Liver (tissue), 9 donors: ENCODE measurements around the gene ADAM8. TPM values are rescaled to one million over a fixed set of nuclear protein-coding genes. Genes with fewer than 3 reads are reported as not detected.

Experiments used
- DNase-seq: peaks from one replicate; pipeline ENCODE4 v3.0.0-alpha.2; 2017; ENCODE audit warnings: low spot score
- H3K27ac ChIP-seq, 2 donors: one replicate each; pipeline ENCODE4 v1.7.0; 2013; ENCODE audit warnings: inconsistent platforms in 2 of 2, low read length in 2 of 2, control low read depth in 1 of 2, low read depth in 1 of 2, mild to moderate bottlenecking in 1 of 2
- H3K27me3 ChIP-seq, 4 donors: one replicate each; pipeline versions ENCODE4 v1.6.1 to v1.7.0; 2013; ENCODE audit warnings: low read length in 3 of 4, inconsistent platforms in 1 of 4, mild to moderate bottlenecking in 1 of 4, moderate library complexity in 1 of 4; ENCODE audit not compliant: control insufficient read depth in 4 of 4, insufficient read depth in 4 of 4
- H3K36me3 ChIP-seq, 4 donors: one replicate each; pipeline versions ENCODE4 v1.6.1 to v1.7.0; 2013; ENCODE audit warnings: low read length in 3 of 4, mild to moderate bottlenecking in 3 of 4, low read depth in 1 of 4, moderate library complexity in 1 of 4; ENCODE audit not compliant: control insufficient read depth in 4 of 4, insufficient read depth in 3 of 4
- H3K4me1 ChIP-seq, 4 donors: one replicate each; pipeline versions ENCODE4 v1.6.1 to v1.7.0; 2013; ENCODE audit warnings: low read length in 3 of 4, mild to moderate bottlenecking in 3 of 4, moderate library complexity in 1 of 4; ENCODE audit not compliant: control insufficient read depth in 4 of 4, insufficient read depth in 4 of 4
- H3K4me3 ChIP-seq, 3 donors: one replicate each; pipeline versions ENCODE4 v1.6.1 to v1.7.0; 2013; ENCODE audit warnings: low read length in 3 of 3, control low read depth in 1 of 3, low read depth in 1 of 3, mild to moderate bottlenecking in 1 of 3
- H3K9ac ChIP-seq, 2 donors: one replicate each; pipeline ENCODE4 v1.7.0; 2013; ENCODE audit warnings: low read length in 2 of 2, mild to moderate bottlenecking in 2 of 2, moderate library complexity in 2 of 2, control low read depth in 1 of 2, low read depth in 1 of 2
- H3K9me3 ChIP-seq, 4 donors: one replicate each; pipeline versions ENCODE4 v1.6.1 to v1.7.0; 2013; ENCODE audit warnings: low read length in 3 of 4; ENCODE audit not compliant: control insufficient read depth in 4 of 4
- EGR1 ChIP-seq, 2 donors: IDR thresholded peaks; 2 replicates each; pipeline ENCODE4 v1.6.1; 2016 to 2018; ENCODE audit warnings: antibody characterized with exemption in 2 of 2, low read depth in 2 of 2
- FOXA1 ChIP-seq: IDR thresholded peaks from 2 replicates; pipeline ENCODE4 v1.6.1; 2016; ENCODE audit warnings: antibody characterized with exemption
- FOXA2 ChIP-seq: IDR thresholded peaks from 2 replicates; pipeline ENCODE4 v1.6.1; 2016; ENCODE audit warnings: antibody characterized with exemption
- GABPA ChIP-seq, 2 donors: IDR thresholded peaks in 1 of 2; conservative IDR thresholded peaks in 1 of 2; 2 replicates each; pipeline ENCODE4 v1.6.1; 2016; ENCODE audit warnings: antibody characterized with exemption in 2 of 2, mild to moderate bottlenecking in 1 of 2, moderate library complexity in 1 of 2
- HNF4A ChIP-seq, 2 donors: conservative IDR thresholded peaks; 2 replicates each; pipeline ENCODE4 v1.6.1; 2016; ENCODE audit warnings: antibody characterized with exemption in 2 of 2, mild to moderate bottlenecking in 2 of 2
- HNF4G ChIP-seq: IDR thresholded peaks from 2 replicates; pipeline ENCODE4 v1.6.1; 2016; ENCODE audit warnings: antibody characterized with exemption
- JUND ChIP-seq, 2 donors: IDR thresholded peaks; 2 replicates each; pipeline ENCODE4 v1.6.1; 2016; ENCODE audit warnings: antibody characterized with exemption in 2 of 2
- NR2F2 ChIP-seq: IDR thresholded peaks from 2 replicates; pipeline ENCODE4 v1.6.1; 2016; ENCODE audit warnings: antibody characterized with exemption
- RAD21 ChIP-seq, 2 donors: IDR thresholded peaks; 2 replicates each; pipeline ENCODE4 v1.6.1; 2016; ENCODE audit warnings: antibody characterized with exemption in 2 of 2, mild to moderate bottlenecking in 2 of 2
- RXRA ChIP-seq, 2 donors: IDR thresholded peaks; 2 replicates each; pipeline ENCODE4 v1.6.1; 2017 to 2018; ENCODE audit warnings: antibody characterized with exemption in 2 of 2, mild to moderate bottlenecking in 1 of 2
- SP1 ChIP-seq: IDR thresholded peaks from 2 replicates; pipeline ENCODE4 v1.6.1; 2018; ENCODE audit warnings: antibody characterized with exemption, mild to moderate bottlenecking
- TAF1 ChIP-seq: conservative IDR thresholded peaks from 2 replicates; pipeline ENCODE4 v1.6.1; 2016; ENCODE audit warnings: antibody characterized with exemption, mild to moderate bottlenecking
- YY1 ChIP-seq: IDR thresholded peaks from 2 replicates; pipeline ENCODE4 v1.6.1; 2016; ENCODE audit warnings: antibody characterized with exemption, mild to moderate bottlenecking
- WGBS: extraction: QIAGEN DNeasy Blood & Tissue Kit; methylation state at CpG from one replicate; pipeline ENCODE4 v1.1.7; 2013; 5-methylcytosine and 5-hydroxymethylcytosine counted together
- polyA plus RNA-seq, 2 donors: library from polyadenylated mRNA; stranded (reverse) in 1 of 2; unstranded in 1 of 2; fragments of 200-250 nt in 1 of 2; fragments of >200 nt in 1 of 2; fragmentation: Nextera tagmentation in 1 of 2; extraction: Ambion mirVana in 1 of 2; gene quantifications; one replicate each; pipeline versions ENCODE4 v1.2.1 to v1.2.3, GENCODE V29; 2013 to 2015
- total RNA-seq, 2 donors: library from RNA; depleted of rRNA; stranded (reverse); fragments of >200 nt; gene quantifications; one replicate each; pipeline ENCODE4 v1.2.3, GENCODE V29; 2014
- TF ChIP-seq, protein P1 (sequence below): IDR thresholded peaks from 2 replicates; pipeline ENCODE4 v1.6.1; 2016; ENCODE audit warnings: antibody characterized with exemption
- TF ChIP-seq, protein P2 (sequence below): IDR thresholded peaks from 2 replicates; pipeline ENCODE4 v1.6.1; 2016; ENCODE audit warnings: antibody characterized with exemption
- TF ChIP-seq, protein P3 (sequence below): fragments of 150-350 bp; IDR thresholded peaks from 2 replicates; pipeline ENCODE4 v1.5.1; 2017; ENCODE audit warnings: improper control_type of control experiment, low read depth, low read length; ENCODE audit not compliant: missing input control
- TF ChIP-seq, protein P4 (sequence below): IDR thresholded peaks from 2 replicates; pipeline ENCODE4 v1.6.1; 2016; ENCODE audit warnings: antibody characterized with exemption, mild to moderate bottlenecking
- TF ChIP-seq, protein P5 (sequence below): IDR thresholded peaks from 2 replicates; pipeline ENCODE4 v1.6.1; 2016; ENCODE audit warnings: antibody characterized with exemption
- donor health status: healthy.
- donor health status: healthy.
- donor health status: healthy.
- donor health status: healthy.
- donor health status: healthy.

Gene ADAM8
- total and polyA plus RNA-seq, 4 donors = 1.3 to 6.9 (median 3.7) TPM

DNA sequence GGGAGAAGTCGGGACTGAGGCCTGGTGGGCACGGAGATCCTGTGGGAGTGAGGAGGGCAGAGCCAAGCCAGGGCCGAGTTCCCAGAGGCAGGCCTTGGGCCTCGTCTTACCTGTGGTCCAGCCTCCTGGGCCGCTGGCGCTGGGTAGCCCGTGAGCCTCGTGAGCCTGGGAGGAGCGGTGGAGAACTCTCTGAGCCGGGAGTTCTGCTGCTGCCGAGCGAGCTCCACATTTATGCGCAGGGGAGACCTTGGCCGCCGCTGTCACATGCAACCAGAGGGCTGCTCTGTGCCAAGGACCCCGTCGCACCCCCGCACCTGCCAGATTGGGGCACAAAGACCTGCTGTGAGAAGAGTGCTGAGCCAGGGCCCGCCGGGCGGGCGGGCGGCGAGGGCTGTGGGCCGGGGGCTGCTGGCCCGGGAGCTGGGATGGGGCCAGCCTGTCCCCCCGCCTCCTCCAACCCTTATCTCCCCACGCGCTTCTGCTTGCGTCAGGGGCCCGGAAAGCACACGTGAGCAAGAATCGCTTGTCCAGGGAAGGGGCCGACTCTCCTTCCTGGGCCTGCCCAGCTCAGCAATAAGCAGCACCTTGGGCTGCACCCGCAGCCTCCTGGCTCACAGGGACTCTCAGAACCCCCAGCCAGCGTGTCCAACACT, 28.9 kb downstream of the ADAM8 start (continued):
- TF ChIP-seq, protein P1, sequence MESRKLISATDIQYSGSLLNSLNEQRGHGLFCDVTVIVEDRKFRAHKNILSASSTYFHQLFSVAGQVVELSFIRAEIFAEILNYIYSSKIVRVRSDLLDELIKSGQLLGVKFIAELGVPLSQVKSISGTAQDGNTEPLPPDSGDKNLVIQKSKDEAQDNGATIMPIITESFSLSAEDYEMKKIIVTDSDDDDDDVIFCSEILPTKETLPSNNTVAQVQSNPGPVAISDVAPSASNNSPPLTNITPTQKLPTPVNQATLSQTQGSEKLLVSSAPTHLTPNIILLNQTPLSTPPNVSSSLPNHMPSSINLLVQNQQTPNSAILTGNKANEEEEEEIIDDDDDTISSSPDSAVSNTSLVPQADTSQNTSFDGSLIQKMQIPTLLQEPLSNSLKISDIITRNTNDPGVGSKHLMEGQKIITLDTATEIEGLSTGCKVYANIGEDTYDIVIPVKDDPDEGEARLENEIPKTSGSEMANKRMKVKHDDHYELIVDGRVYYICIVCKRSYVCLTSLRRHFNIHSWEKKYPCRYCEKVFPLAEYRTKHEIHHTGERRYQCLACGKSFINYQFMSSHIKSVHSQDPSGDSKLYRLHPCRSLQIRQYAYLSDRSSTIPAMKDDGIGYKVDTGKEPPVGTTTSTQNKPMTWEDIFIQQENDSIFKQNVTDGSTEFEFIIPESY = no peak
- no peak for TF ChIP-seq SP1
- no peak for TF ChIP-seq JUND (IDR thresholded peaks at IDR 0.05)
- no peak for TF ChIP-seq HNF4A (conservative IDR thresholded peaks at IDR 0.05)
- TF ChIP-seq FOXA1 = no peak
- TF ChIP-seq GABPA (IDR thresholded peaks at IDR 0.05 in 1 of 2, conservative IDR thresholded peaks at IDR 0.05 in 1 of 2) = no peak
- TF ChIP-seq, protein P2, sequence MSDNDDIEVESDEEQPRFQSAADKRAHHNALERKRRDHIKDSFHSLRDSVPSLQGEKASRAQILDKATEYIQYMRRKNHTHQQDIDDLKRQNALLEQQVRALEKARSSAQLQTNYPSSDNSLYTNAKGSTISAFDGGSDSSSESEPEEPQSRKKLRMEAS = no peak

DNA sequence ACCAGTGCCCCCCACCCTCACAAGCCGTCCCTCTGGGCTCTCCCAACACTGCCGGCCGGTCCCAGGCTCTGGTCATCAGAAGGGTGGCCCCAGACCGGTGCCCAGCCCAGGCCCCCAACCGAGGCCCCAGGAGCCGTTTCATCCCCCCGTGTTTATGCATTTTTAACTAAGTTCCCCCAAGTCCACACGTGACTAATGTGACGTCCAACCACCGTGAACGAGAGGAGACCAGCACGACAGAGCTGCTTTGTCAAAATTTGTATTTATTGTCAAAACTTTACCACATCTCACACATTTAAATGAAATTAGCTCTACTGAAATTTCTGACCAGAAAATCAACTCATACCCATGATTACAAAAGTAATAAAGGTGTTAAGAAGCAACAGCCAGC, 30.4 kb downstream of the ADAM8 start:
- 64% methylated on average over 12 of the region's 12 CpGs for WGBS
- no peaks in the 10 kb centered on the region for H3K36me3 ChIP-seq
- peaks cover 0 to 6% (median 2%) of the 10 kb centered on the region in 4 donors for H3K4me1 ChIP-seq
- no peak overlapping the region for H3K27ac ChIP-seq
- no peak overlapping the region for H3K4me3 ChIP-seq
- H3K9ac ChIP-seq = no peak overlapping the region
- no peak for DNase-seq
- H3K27me3 ChIP-seq = peaks cover 0 to 3% (median 2%) of the 10 kb centered on the region in 4 donors
- TF ChIP-seq TAF1 (no peak), HNF4G (no peak), EGR1 (IDR thresholded peaks at IDR 0.05; ENCODE audit: low read depth in 2 of 2) (no peak), SP1 (no peak), HNF4A (conservative IDR thresholded peaks at IDR 0.05) (no peak), GABPA (IDR thresholded peaks at IDR 0.05 in 1 of 2, conservative IDR thresholded peaks at IDR 0.05 in 1 of 2) (no peak), YY1 (no peak), FOXA1 (no peak), FOXA2 (no peak), RAD21 (IDR thresholded peaks at IDR 0.05) (no peak), JUND (IDR thresholded peaks at IDR 0.05) (no peak), RXRA (IDR thresholded peaks at IDR 0.05) (no peak), NR2F2 (no peak)
- TF ChIP-seq, protein P3, sequence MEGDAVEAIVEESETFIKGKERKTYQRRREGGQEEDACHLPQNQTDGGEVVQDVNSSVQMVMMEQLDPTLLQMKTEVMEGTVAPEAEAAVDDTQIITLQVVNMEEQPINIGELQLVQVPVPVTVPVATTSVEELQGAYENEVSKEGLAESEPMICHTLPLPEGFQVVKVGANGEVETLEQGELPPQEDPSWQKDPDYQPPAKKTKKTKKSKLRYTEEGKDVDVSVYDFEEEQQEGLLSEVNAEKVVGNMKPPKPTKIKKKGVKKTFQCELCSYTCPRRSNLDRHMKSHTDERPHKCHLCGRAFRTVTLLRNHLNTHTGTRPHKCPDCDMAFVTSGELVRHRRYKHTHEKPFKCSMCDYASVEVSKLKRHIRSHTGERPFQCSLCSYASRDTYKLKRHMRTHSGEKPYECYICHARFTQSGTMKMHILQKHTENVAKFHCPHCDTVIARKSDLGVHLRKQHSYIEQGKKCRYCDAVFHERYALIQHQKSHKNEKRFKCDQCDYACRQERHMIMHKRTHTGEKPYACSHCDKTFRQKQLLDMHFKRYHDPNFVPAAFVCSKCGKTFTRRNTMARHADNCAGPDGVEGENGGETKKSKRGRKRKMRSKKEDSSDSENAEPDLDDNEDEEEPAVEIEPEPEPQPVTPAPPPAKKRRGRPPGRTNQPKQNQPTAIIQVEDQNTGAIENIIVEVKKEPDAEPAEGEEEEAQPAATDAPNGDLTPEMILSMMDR = no peak
- TF ChIP-seq, protein P2 = no peak
- TF ChIP-seq, protein P4, sequence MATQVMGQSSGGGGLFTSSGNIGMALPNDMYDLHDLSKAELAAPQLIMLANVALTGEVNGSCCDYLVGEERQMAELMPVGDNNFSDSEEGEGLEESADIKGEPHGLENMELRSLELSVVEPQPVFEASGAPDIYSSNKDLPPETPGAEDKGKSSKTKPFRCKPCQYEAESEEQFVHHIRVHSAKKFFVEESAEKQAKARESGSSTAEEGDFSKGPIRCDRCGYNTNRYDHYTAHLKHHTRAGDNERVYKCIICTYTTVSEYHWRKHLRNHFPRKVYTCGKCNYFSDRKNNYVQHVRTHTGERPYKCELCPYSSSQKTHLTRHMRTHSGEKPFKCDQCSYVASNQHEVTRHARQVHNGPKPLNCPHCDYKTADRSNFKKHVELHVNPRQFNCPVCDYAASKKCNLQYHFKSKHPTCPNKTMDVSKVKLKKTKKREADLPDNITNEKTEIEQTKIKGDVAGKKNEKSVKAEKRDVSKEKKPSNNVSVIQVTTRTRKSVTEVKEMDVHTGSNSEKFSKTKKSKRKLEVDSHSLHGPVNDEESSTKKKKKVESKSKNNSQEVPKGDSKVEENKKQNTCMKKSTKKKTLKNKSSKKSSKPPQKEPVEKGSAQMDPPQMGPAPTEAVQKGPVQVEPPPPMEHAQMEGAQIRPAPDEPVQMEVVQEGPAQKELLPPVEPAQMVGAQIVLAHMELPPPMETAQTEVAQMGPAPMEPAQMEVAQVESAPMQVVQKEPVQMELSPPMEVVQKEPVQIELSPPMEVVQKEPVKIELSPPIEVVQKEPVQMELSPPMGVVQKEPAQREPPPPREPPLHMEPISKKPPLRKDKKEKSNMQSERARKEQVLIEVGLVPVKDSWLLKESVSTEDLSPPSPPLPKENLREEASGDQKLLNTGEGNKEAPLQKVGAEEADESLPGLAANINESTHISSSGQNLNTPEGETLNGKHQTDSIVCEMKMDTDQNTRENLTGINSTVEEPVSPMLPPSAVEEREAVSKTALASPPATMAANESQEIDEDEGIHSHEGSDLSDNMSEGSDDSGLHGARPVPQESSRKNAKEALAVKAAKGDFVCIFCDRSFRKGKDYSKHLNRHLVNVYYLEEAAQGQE = no peak
- TF ChIP-seq, protein P5, sequence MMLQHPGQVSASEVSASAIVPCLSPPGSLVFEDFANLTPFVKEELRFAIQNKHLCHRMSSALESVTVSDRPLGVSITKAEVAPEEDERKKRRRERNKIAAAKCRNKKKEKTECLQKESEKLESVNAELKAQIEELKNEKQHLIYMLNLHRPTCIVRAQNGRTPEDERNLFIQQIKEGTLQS = no peak
- TF ChIP-seq, protein P1 = no peak
- H3K9me3 ChIP-seq = no peaks in the 10 kb centered on the region
